ENCODE data around the gene RRP12. TPM values are rescaled to one million over a fixed set of nuclear protein-coding genes. Genes with fewer than 3 reads are reported as not detected.

The RRP12 gene
- total and polyA plus RNA-seq, 2 donors (not counting 3 experiments of a cell fraction or from before 2014, with no cell fraction given) = 13.6 to 35.8 TPM

- Histone ChIP-seq H3K4me1 (ENCODE audit: control insufficient read depth, extremely low read depth, insufficient read depth, low read length) (no peaks in the 10 kb centered on the region), H3K9me1 (replicated peaks; ENCODE audit: control insufficient read depth, extremely low read depth, insufficient read depth, low read length) (no peaks in the 10 kb centered on the region), H2AFZ (ENCODE audit: low read depth, low read length) (no peak overlapping the region), H3K27ac (ENCODE audit: insufficient read depth, low read depth, low read length) (no peak overlapping the region), H3K9me3 (replicated peaks; ENCODE audit: control insufficient read depth, insufficient read depth, low read length) (no peaks in the 10 kb centered on the region), H3K9ac (replicated peaks; ENCODE audit: extremely low read depth, insufficient read depth, low read length) (no peak overlapping the region), H3K79me2 (ENCODE audit: control insufficient read depth, insufficient read depth, low read length) (no peaks in the 10 kb centered on the region), H3K27me3 (ENCODE audit: control insufficient read depth in 2 of 2, insufficient read depth in 2 of 2, low read length in 2 of 2) (no peaks in the 10 kb centered on the region), H4K20me1 (replicated peaks; ENCODE audit: control insufficient read depth, extremely low read depth, insufficient read depth, low read length) (no peaks in the 10 kb centered on the region), H3K4me2 (ENCODE audit: insufficient read depth, low read length) (no peak overlapping the region), H3K4me3 (replicated peaks in 1 of 3; ENCODE audit: insufficient read depth in 1 of 3, low read depth in 1 of 3, low read length in 3 of 3) (no peak overlapping the region), H3K36me3 (ENCODE audit: control insufficient read depth in 2 of 2, extremely low read depth in 1 of 2, insufficient read depth in 2 of 2, low read length in 2 of 2) (no peaks in the 10 kb centered on the region)
- FAIRE-seq = no peak
- TF ChIP-seq EZH2 (IDR thresholded peaks at IDR 0.05; ENCODE audit: borderline replicate concordance, low read depth, low read length, severe bottlenecking) = no peak
- no peak for TF ChIP-seq FOS (IDR thresholded peaks at IDR 0.05; ENCODE audit: borderline replicate concordance, insufficient read depth, low read length)
- no peak for TF ChIP-seq POLR2AphosphoS5 (IDR thresholded peaks at IDR 0.05; ENCODE audit: insufficient read depth, low read depth, low read length)
- no peak for TF ChIP-seq MYC (IDR thresholded peaks at IDR 0.05; ENCODE audit: low read depth, low read length)
- TF ChIP-seq POLR2A (IDR thresholded peaks at IDR 0.05; ENCODE audit: low read depth, low read length) = no peak
- TF ChIP-seq, protein P1, sequence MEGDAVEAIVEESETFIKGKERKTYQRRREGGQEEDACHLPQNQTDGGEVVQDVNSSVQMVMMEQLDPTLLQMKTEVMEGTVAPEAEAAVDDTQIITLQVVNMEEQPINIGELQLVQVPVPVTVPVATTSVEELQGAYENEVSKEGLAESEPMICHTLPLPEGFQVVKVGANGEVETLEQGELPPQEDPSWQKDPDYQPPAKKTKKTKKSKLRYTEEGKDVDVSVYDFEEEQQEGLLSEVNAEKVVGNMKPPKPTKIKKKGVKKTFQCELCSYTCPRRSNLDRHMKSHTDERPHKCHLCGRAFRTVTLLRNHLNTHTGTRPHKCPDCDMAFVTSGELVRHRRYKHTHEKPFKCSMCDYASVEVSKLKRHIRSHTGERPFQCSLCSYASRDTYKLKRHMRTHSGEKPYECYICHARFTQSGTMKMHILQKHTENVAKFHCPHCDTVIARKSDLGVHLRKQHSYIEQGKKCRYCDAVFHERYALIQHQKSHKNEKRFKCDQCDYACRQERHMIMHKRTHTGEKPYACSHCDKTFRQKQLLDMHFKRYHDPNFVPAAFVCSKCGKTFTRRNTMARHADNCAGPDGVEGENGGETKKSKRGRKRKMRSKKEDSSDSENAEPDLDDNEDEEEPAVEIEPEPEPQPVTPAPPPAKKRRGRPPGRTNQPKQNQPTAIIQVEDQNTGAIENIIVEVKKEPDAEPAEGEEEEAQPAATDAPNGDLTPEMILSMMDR (IDR thresholded peaks at IDR 0.05; ENCODE audit: extremely low read depth in 1 of 2, insufficient read depth in 1 of 2, low read depth in 1 of 2, low read length in 2 of 2) = no peak
- TF ChIP-seq, protein P2, sequence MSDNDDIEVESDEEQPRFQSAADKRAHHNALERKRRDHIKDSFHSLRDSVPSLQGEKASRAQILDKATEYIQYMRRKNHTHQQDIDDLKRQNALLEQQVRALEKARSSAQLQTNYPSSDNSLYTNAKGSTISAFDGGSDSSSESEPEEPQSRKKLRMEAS (IDR thresholded peaks at IDR 0.05; ENCODE audit: insufficient read depth, insufficient read length) = no peak
- no peak for TF ChIP-seq JUN (IDR thresholded peaks at IDR 0.05; ENCODE audit: borderline replicate concordance, insufficient read depth, insufficient read length, low read depth)
- no peak for TF ChIP-seq GATA2 (IDR thresholded peaks at IDR 0.05; ENCODE audit: insufficient read depth, insufficient read length, low read depth, low read length)
- dilution Hi-C loops (cut with MboI; ENCODE audit: extremely low pct_ligation_motif_present, low sequenced_read_pairs) (no loop called here), intact Hi-C loops (cut with micrococcal nuclease) (no loop called here)
- CTCF ChIA-PET = interaction anchor here (0.7 kb wide), 1 partner anchor 19 kb away, joined by 4 read pairs; no protein-coding TSS in a partner anchor
- POLR2A ChIA-PET = no interaction called here
- no TSS peak for BruUV-seq (replicated peaks)
- no peak for DNase-seq (ENCODE audit: low read depth, low spot score)
Observed at GRCh38 chr10:97314671-97315070, 86.5 kb downstream of the RRP12 start.

All from endothelial cell of umbilical vein (primary cell).